Fibroblast of lung (primary cell): ENCODE measurements around the gene GMCL2.

ENCODE experiments used
- EZH2 ChIP-seq: IDR thresholded peaks from 2 replicates; pipeline ENCODE4 v1.5.1; 2012; ENCODE audit warnings: low read length, control low read depth, mild to moderate bottlenecking; ENCODE audit errors: missing control alignments
- TF ChIP-seq, protein P1 (sequence below), 2 donors: IDR thresholded peaks in 1 of 2; conservative IDR thresholded peaks in 1 of 2; 1 replicate in 1 of 2; 2 replicates in 1 of 2; pipeline ENCODE4 v1.5.1; 2011 to 2012; ENCODE audit warnings: low read length in 2 of 2, control low read depth in 1 of 2, inconsistent platforms in 1 of 2, low read depth in 1 of 2, mild to moderate bottlenecking in 1 of 2

DNA sequence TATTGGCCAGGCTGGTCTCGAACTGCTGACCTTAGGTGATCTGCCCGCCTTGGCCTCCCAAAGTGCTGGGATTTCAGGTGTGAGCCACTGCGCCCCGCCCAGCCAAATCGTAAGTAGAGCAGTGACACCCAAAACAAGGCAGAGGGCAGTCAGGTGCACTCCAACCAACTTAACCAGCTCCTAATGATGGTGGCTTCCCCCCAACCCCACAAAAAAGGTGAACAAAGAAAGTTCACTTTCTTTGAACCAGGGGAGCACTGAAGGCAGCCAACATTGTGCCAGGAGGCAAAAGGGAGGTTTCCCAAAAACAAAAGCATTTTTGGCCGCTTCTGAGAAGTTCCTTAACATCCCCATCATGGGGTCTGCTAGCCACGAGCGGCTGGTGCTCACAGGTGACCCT lies 9.6 kb downstream of the GMCL2 start:
- TF ChIP-seq, protein P1, sequence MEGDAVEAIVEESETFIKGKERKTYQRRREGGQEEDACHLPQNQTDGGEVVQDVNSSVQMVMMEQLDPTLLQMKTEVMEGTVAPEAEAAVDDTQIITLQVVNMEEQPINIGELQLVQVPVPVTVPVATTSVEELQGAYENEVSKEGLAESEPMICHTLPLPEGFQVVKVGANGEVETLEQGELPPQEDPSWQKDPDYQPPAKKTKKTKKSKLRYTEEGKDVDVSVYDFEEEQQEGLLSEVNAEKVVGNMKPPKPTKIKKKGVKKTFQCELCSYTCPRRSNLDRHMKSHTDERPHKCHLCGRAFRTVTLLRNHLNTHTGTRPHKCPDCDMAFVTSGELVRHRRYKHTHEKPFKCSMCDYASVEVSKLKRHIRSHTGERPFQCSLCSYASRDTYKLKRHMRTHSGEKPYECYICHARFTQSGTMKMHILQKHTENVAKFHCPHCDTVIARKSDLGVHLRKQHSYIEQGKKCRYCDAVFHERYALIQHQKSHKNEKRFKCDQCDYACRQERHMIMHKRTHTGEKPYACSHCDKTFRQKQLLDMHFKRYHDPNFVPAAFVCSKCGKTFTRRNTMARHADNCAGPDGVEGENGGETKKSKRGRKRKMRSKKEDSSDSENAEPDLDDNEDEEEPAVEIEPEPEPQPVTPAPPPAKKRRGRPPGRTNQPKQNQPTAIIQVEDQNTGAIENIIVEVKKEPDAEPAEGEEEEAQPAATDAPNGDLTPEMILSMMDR (conservative IDR thresholded peaks at IDR 0.05 in 1 of 2, IDR thresholded peaks at IDR 0.05 in 1 of 2; ENCODE audit: low read depth in 1 of 2, low read length in 2 of 2): no peak
- TF ChIP-seq EZH2: no peak
